Astrocyte (in vitro differentiated cells and primary cell): ENCODE results near the gene PRM2. TPM values are rescaled to one million over a fixed set of nuclear protein-coding genes. Genes with fewer than 3 reads are reported as not detected.

Experiments
- DNase-seq: peaks from one replicate; pipeline ENCODE4 v3.0.0-alpha.2; 2010; ENCODE audit warnings: low read depth
- FAIRE-seq: peaks from 2 replicates; lab custom pipeline; 2011; peaks lifted over from hg19 to GRCh38; lab: Jason Lieb, UNC
- H2AFZ ChIP-seq: 2 replicates; pipeline ENCODE4 v1.6.0; 2012; ENCODE audit warnings: low read depth, low read length, inconsistent platforms
- H3K27ac ChIP-seq: 2 replicates; pipeline ENCODE4 v1.5.1; 2011; ENCODE audit warnings: low read depth, low read length, inconsistent platforms
- H3K27me3 ChIP-seq: 2 replicates; pipeline ENCODE4 v1.6.0; 2011; ENCODE audit warnings: low read length, inconsistent platforms; ENCODE audit not compliant: insufficient read depth
- H3K36me3 ChIP-seq: 2 replicates; pipeline ENCODE4 v1.5.1; 2011; ENCODE audit warnings: low read length, inconsistent platforms; ENCODE audit not compliant: insufficient read depth
- H3K4me1 ChIP-seq: 2 replicates; pipeline ENCODE4 v1.5.1; 2011; ENCODE audit warnings: low read length, inconsistent platforms; ENCODE audit not compliant: insufficient read depth
- H3K4me2 ChIP-seq: 2 replicates; pipeline ENCODE4 v1.6.0; 2012; ENCODE audit warnings: low read length, inconsistent platforms
- H3K4me3 ChIP-seq: 2 replicates; pipeline ENCODE4 v1.5.1; 2011; ENCODE audit warnings: low read depth, mild to moderate bottlenecking, low read length, inconsistent platforms; ENCODE audit not compliant: insufficient read depth
- H3K79me2 ChIP-seq: 2 replicates; pipeline ENCODE4 v1.6.0; 2012; ENCODE audit warnings: mild to moderate bottlenecking, low read length, inconsistent platforms; ENCODE audit not compliant: insufficient read depth
- H3K9ac ChIP-seq: 2 replicates; pipeline ENCODE4 v1.6.0; 2012; ENCODE audit warnings: mild to moderate bottlenecking, low read length, inconsistent platforms
- H3K9me3 ChIP-seq: 2 replicates; pipeline ENCODE4 v1.5.1; 2012; ENCODE audit warnings: low read depth, mild to moderate bottlenecking, low read length, inconsistent platforms; ENCODE audit not compliant: insufficient read depth
- H4K20me1 ChIP-seq: 2 replicates; pipeline ENCODE4 v1.6.0; 2012; ENCODE audit warnings: low read length, inconsistent platforms; ENCODE audit not compliant: insufficient read depth
- H3K27ac Mint-ChIP-seq: one replicate; pipeline ENCODE4 v1.8.0; 2021; ENCODE audit warnings: mild to moderate bottlenecking, mixed read lengths; ENCODE audit not compliant: unreplicated experiment
- H3K27me3 Mint-ChIP-seq: one replicate; pipeline ENCODE4 v1.8.0; 2021; ENCODE audit warnings: low read depth, mixed read lengths; ENCODE audit not compliant: unreplicated experiment
- H3K36me3 Mint-ChIP-seq: one replicate; pipeline ENCODE4 v1.8.0; 2021; ENCODE audit warnings: low read depth, mixed read lengths; ENCODE audit not compliant: unreplicated experiment
- H3K4me1 Mint-ChIP-seq: one replicate; pipeline ENCODE4 v1.8.0; 2021; ENCODE audit warnings: low read depth, mixed read lengths; ENCODE audit not compliant: unreplicated experiment
- H3K4me3 Mint-ChIP-seq: one replicate; pipeline ENCODE4 v1.8.0; 2021; ENCODE audit warnings: mild to moderate bottlenecking, moderate library complexity, mixed read lengths; ENCODE audit not compliant: unreplicated experiment
- H3K9me3 Mint-ChIP-seq: one replicate; pipeline ENCODE4 v1.8.0; 2021; ENCODE audit warnings: mild to moderate bottlenecking, mixed read lengths; ENCODE audit not compliant: unreplicated experiment
- EZH2 ChIP-seq: IDR thresholded peaks from 2 replicates; pipeline ENCODE4 v1.6.1; 2012; ENCODE audit warnings: mild to moderate bottlenecking, low read length, inconsistent platforms; ENCODE audit not compliant: insufficient read depth
- total RNA-seq: library from RNA; stranded (reverse); gene quantifications from 2 replicates; pipeline ENCODE4 v1.2.1, GENCODE V29; 2021
- TF ChIP-seq, protein P1 (sequence below): IDR thresholded peaks from 2 replicates; pipeline ENCODE4 v1.5.1; 2011; ENCODE audit warnings: low read depth, mild to moderate bottlenecking, inconsistent platforms, low read length, moderate library complexity; ENCODE audit not compliant: insufficient read depth

Gene PRM2
- total RNA-seq, 1 donor from 2014 or later = not detected

DNA sequence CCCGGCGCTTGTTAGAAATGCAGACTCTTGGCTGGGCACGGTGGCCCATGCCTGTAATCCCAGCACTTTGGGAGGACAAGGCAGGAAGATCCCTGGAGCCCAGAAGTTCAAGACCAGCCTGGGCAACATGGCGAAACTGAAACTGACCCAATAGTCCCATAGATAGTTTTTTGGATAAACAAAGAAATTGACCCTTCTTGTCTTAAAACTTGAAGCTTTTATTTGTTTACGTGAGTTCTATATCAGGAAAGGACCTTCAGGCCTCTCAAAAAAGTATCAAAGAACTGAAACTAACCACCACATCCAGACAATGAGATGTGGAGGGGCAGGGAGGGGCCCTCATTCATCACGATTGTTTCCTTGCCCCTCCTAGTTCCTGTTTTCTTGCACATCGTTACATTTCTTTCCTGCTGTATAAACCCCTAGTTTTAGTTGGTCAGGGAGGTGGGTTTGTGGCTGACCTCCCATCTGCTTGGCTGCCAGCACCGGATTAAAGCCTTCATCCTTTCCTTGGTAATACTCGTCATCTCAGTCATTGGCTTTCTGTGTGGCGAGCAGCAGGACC, 34.8 kb upstream of the PRM2 start:
- Histone ChIP-seq H2AFZ (no peak overlapping the region), H3K9ac (no peak overlapping the region), H3K4me1 (peaks cover 46% of the 10 kb centered on the region), H3K36me3 (no peaks in the 10 kb centered on the region), H3K27me3 (no peaks in the 10 kb centered on the region), H4K20me1 (no peaks in the 10 kb centered on the region), H3K4me2 (peak overlapping the region; percentile 45), H3K27ac (peak overlapping the region; percentile 59), H3K4me3 (no peak overlapping the region), H3K79me2 (no peaks in the 10 kb centered on the region), H3K9me3 (no peaks in the 10 kb centered on the region)
- DNase-seq = no peak
- peak overlapping the region; percentile 89 for H3K27ac Mint-ChIP-seq
- H3K36me3 Mint-ChIP-seq = no peaks in the 10 kb centered on the region
- no peaks in the 10 kb centered on the region for H3K27me3 Mint-ChIP-seq
- FAIRE-seq = no peak
- no peaks in the 10 kb centered on the region for H3K9me3 Mint-ChIP-seq
- peaks cover 35% of the 10 kb centered on the region for H3K4me1 Mint-ChIP-seq
- no peak for TF ChIP-seq EZH2
- TF ChIP-seq, protein P1, sequence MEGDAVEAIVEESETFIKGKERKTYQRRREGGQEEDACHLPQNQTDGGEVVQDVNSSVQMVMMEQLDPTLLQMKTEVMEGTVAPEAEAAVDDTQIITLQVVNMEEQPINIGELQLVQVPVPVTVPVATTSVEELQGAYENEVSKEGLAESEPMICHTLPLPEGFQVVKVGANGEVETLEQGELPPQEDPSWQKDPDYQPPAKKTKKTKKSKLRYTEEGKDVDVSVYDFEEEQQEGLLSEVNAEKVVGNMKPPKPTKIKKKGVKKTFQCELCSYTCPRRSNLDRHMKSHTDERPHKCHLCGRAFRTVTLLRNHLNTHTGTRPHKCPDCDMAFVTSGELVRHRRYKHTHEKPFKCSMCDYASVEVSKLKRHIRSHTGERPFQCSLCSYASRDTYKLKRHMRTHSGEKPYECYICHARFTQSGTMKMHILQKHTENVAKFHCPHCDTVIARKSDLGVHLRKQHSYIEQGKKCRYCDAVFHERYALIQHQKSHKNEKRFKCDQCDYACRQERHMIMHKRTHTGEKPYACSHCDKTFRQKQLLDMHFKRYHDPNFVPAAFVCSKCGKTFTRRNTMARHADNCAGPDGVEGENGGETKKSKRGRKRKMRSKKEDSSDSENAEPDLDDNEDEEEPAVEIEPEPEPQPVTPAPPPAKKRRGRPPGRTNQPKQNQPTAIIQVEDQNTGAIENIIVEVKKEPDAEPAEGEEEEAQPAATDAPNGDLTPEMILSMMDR = no peak
- H3K4me3 Mint-ChIP-seq = no peak overlapping the region

DNA sequence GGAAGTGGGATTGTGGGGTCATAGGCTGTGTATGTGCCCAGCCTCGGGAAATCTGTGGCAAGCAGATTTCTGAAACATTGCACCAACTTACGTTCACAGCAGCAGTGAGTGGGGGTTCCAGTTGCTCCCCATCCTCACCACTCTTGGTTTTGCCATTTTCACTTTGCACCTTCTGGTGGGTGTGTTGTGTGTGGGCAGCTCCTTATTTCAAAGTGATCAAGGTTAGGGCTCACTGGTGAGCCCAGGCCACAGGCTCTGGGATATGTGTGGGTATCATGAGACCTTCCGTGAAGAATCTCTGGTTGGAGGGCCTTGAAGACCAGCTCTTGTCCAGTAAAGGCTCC, 34.3 kb upstream of the PRM2 start:
- no peak overlapping the region for H3K27ac Mint-ChIP-seq
- no peaks in the 10 kb centered on the region for H3K27me3 Mint-ChIP-seq
- no peak for FAIRE-seq

More for the DNA sequence above, 34.3 kb upstream of the PRM2 start:
- Histone ChIP-seq H3K9ac (no peak overlapping the region), H3K4me3 (no peak overlapping the region), H4K20me1 (no peaks in the 10 kb centered on the region), H3K4me1 (peaks cover 41% of the 10 kb centered on the region), H3K36me3 (no peaks in the 10 kb centered on the region), H3K9me3 (no peaks in the 10 kb centered on the region), H3K27me3 (no peaks in the 10 kb centered on the region), H3K4me2 (no peak overlapping the region), H2AFZ (no peak overlapping the region), H3K79me2 (no peaks in the 10 kb centered on the region), H3K27ac (no peak overlapping the region)
- H3K9me3 Mint-ChIP-seq = no peaks in the 10 kb centered on the region
- no peaks in the 10 kb centered on the region for H3K36me3 Mint-ChIP-seq
- peaks cover 33% of the 10 kb centered on the region for H3K4me1 Mint-ChIP-seq
- DNase-seq = no peak
- H3K4me3 Mint-ChIP-seq = peak overlapping the region; percentile 20
- TF ChIP-seq, protein P1 = no peak
- TF ChIP-seq EZH2 = no peak
